Suprapubic skin (tissue), 4 donors: ENCODE data around the gene TUBB.

Source experiments
- POLR2A ChIP-seq, 2 donors: fragments of 450-650 bp; IDR thresholded peaks; one replicate each; pipeline ENCODE4 v1.6.1; 2017; ENCODE audit warnings: antibody characterized with exemption in 2 of 2, mild to moderate bottlenecking in 2 of 2, moderate library complexity in 2 of 2
- POLR2AphosphoS5 ChIP-seq, 3 donors: sonication (generic); formaldehyde crosslinking; IDR thresholded peaks; one replicate each; pipeline ENCODE4 v1.6.1; 2017; ENCODE audit warnings: antibody characterized with exemption in 3 of 3
- TF ChIP-seq, protein P1 (sequence below), 2 donors: fragments of 200-600 bp in 1 of 2; fragments of 450-650 bp in 1 of 2; sonication (generic) in 1 of 2; IDR thresholded peaks; one replicate each; pipeline ENCODE4 v1.5.1; 2016 to 2019; ENCODE audit warnings: antibody characterized with exemption in 2 of 2, mild to moderate bottlenecking in 1 of 2, moderate library complexity in 1 of 2

DNA sequence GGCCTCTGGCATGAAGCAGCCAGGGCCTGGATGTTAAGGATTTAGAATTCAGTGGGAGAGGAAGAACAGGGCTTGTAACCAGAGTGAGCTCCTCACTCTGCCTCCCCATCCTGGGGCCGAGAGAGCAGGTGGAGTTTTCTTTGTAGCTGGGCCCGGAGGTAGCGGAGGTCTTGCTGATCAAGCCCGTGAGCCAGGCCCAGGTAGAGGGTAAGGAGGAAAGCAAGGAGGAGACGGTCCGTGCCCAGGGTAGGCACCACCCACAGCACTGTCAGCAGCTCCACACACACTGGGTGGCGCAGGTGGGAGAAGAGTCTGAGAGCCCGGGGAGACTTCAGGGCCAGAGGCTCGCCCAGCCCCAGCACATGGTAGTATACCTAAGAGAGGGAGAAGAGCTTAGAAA is 31.6 kb upstream of the TUBB start:
- TF ChIP-seq POLR2A (IDR thresholded peaks at IDR 0.05) (no peak), POLR2AphosphoS5 (IDR thresholded peaks at IDR 0.05) (no peak)
- TF ChIP-seq, protein P1, sequence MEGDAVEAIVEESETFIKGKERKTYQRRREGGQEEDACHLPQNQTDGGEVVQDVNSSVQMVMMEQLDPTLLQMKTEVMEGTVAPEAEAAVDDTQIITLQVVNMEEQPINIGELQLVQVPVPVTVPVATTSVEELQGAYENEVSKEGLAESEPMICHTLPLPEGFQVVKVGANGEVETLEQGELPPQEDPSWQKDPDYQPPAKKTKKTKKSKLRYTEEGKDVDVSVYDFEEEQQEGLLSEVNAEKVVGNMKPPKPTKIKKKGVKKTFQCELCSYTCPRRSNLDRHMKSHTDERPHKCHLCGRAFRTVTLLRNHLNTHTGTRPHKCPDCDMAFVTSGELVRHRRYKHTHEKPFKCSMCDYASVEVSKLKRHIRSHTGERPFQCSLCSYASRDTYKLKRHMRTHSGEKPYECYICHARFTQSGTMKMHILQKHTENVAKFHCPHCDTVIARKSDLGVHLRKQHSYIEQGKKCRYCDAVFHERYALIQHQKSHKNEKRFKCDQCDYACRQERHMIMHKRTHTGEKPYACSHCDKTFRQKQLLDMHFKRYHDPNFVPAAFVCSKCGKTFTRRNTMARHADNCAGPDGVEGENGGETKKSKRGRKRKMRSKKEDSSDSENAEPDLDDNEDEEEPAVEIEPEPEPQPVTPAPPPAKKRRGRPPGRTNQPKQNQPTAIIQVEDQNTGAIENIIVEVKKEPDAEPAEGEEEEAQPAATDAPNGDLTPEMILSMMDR (IDR thresholded peaks at IDR 0.05) = no peak
